Osteoblast (primary cell): ENCODE data around the gene COL5A3. TPM values are rescaled to one million over a fixed set of nuclear protein-coding genes. Genes with fewer than 3 reads are reported as not detected.
"Not testable (repeated sequence)": the region's sequence is repeated elsewhere in the genome, so short reads cannot be mapped to it uniquely, and the experiment has no call there.

Source experiments
- DNase-seq: peaks from one replicate; pipeline ENCODE4 v3.0.0; 2011; ENCODE audit warnings: low spot score, mixed read lengths; ENCODE audit not compliant: insufficient read length; ENCODE audit errors: missing footprints
- H2AFZ ChIP-seq: 2 replicates; pipeline ENCODE4 v1.6.0; 2011; ENCODE audit warnings: mild to moderate bottlenecking, low read length
- H3K27ac ChIP-seq: 2 replicates; pipeline ENCODE4 v1.5.1; 2011; ENCODE audit warnings: mild to moderate bottlenecking, low read depth, low read length, moderate library complexity
- H3K27me3 ChIP-seq: 2 replicates; pipeline ENCODE4 v1.6.0; 2012; ENCODE audit warnings: mild to moderate bottlenecking, control low read depth, inconsistent platforms, low read length, moderate library complexity; ENCODE audit not compliant: insufficient read depth
- H3K36me3 ChIP-seq: 2 replicates; pipeline ENCODE4 v1.5.1; 2011; ENCODE audit warnings: mild to moderate bottlenecking, low read length, control low read depth, moderate library complexity; ENCODE audit not compliant: insufficient read depth
- H3K4me1 ChIP-seq: 2 replicates; pipeline ENCODE4 v1.5.1; 2011; ENCODE audit warnings: mild to moderate bottlenecking, low read length, control low read depth, moderate library complexity; ENCODE audit not compliant: insufficient read depth
- H3K4me2 ChIP-seq: 2 replicates; pipeline ENCODE4 v1.6.0; 2011; ENCODE audit warnings: mild to moderate bottlenecking, low read length; ENCODE audit not compliant: insufficient read depth
- H3K4me3 ChIP-seq: fragments of 200-600 bp; sonication (generic); 3 replicates; pipeline ENCODE4 v1.5.1; 2012; ENCODE audit warnings: mild to moderate bottlenecking, low read length, inconsistent platforms; ENCODE audit not compliant: insufficient read depth
- H3K79me2 ChIP-seq: 2 replicates; pipeline ENCODE4 v1.6.0; 2012; ENCODE audit warnings: mild to moderate bottlenecking, low read length, control low read depth, inconsistent platforms; ENCODE audit not compliant: insufficient read depth
- H3K9me3 ChIP-seq: 2 replicates; pipeline ENCODE4 v1.5.1; 2011; ENCODE audit warnings: low read depth, low read length, control low read depth
- H4K20me1 ChIP-seq: 2 replicates; pipeline ENCODE4 v1.6.0; 2012; ENCODE audit warnings: mild to moderate bottlenecking, low read length, control low read depth; ENCODE audit not compliant: insufficient read depth
- total RNA-seq: library from RNA; depleted of rRNA; stranded (reverse); fragments of >200 nt; gene quantifications from 2 replicates; pipeline ENCODE4 v1.2.3, GENCODE V29; 2012
- TF ChIP-seq, protein P1 (sequence below): IDR thresholded peaks from 2 replicates; pipeline ENCODE4 v1.5.1; 2011; ENCODE audit warnings: mild to moderate bottlenecking, low read depth, low read length, moderate library complexity; ENCODE audit errors: extremely low read depth

The COL5A3 gene
- total RNA-seq, 1 donor, result 14.8 TPM

- Histone ChIP-seq H3K9me3 (no peaks in the 10 kb centered on the region), H3K4me3 (no peak overlapping the region), H3K27me3 (peaks cover 25% of the 10 kb centered on the region), H3K36me3 (no peaks in the 10 kb centered on the region), H3K27ac (no peak overlapping the region), H3K4me1 (no peaks in the 10 kb centered on the region), H3K4me2 (no peak overlapping the region), H4K20me1 (no peaks in the 10 kb centered on the region), H2AFZ (no peak overlapping the region), H3K79me2 (no peaks in the 10 kb centered on the region)
- TF ChIP-seq, protein P1, sequence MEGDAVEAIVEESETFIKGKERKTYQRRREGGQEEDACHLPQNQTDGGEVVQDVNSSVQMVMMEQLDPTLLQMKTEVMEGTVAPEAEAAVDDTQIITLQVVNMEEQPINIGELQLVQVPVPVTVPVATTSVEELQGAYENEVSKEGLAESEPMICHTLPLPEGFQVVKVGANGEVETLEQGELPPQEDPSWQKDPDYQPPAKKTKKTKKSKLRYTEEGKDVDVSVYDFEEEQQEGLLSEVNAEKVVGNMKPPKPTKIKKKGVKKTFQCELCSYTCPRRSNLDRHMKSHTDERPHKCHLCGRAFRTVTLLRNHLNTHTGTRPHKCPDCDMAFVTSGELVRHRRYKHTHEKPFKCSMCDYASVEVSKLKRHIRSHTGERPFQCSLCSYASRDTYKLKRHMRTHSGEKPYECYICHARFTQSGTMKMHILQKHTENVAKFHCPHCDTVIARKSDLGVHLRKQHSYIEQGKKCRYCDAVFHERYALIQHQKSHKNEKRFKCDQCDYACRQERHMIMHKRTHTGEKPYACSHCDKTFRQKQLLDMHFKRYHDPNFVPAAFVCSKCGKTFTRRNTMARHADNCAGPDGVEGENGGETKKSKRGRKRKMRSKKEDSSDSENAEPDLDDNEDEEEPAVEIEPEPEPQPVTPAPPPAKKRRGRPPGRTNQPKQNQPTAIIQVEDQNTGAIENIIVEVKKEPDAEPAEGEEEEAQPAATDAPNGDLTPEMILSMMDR, result no peak
- no peak for DNase-seq
These were observed 16.4 kb upstream of the COL5A3 start for GRCh38 chr19:10026744-10027143.

DNA sequence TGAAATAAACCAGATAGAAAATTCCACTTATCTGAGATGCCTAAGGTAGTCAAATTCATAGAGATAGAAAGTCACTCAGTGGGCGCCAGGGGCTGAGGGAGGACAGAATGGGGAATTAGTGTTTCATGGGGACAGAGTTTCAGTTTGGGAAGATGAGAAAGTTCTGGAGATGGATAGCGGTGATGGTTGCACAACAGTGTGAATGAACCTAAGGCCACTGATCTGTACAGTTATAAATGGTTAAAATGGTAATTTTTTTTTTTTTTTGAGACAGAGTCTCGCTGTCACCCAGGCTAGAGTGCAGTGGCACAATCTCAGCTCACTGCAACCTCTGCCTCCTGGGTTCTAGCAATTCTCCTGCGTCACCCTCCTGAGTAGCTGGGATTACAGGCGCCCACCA lies 12.8 kb upstream of the COL5A3 start:
- H3K79me2 ChIP-seq, H3K4me2 ChIP-seq, H3K9me3 ChIP-seq: not testable (repeated sequence)

DNA sequence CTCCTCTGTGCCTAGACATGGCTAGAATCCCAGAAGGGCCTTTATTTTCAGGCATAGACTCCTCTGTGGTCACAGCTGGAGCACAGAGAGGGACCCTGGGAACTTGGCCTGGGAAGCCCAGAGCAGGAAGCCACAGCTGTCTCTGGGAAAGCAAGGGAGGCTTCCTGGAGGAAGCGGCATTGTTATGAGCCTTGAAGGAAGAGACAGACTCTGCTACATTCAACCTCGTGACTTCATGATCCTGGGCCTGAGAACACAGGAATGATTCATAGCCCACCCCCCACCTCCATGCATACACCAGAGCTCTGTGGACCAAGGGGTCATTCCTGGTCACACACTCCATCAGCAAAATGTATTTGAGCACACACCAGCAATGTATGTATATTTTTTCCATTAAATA lies 11.6 kb upstream of the COL5A3 start:
- no peak overlapping the region for H3K4me2 ChIP-seq
- H3K79me2 ChIP-seq, result no peaks in the 10 kb centered on the region
- no peak overlapping the region for H3K27ac ChIP-seq
- H3K27me3 ChIP-seq, result no peaks in the 10 kb centered on the region
- H3K9me3 ChIP-seq, result no peaks in the 10 kb centered on the region
- peaks cover 8% of the 10 kb centered on the region for H3K4me1 ChIP-seq
- H2AFZ ChIP-seq, result no peak overlapping the region
- H4K20me1 ChIP-seq, result no peaks in the 10 kb centered on the region
- H3K36me3 ChIP-seq, result no peaks in the 10 kb centered on the region
- TF ChIP-seq, protein P1, result no peak
- DNase-seq, result no peak
- H3K4me3 ChIP-seq, result no peak overlapping the region

More for the DNA sequence above, 12.8 kb upstream of the COL5A3 start:
- not testable (repeated sequence) for DNase-seq, H3K4me1 ChIP-seq, H3K36me3 ChIP-seq, H3K27ac ChIP-seq, H3K4me3 ChIP-seq, H3K27me3 ChIP-seq, H2AFZ ChIP-seq, H4K20me1 ChIP-seq

DNA sequence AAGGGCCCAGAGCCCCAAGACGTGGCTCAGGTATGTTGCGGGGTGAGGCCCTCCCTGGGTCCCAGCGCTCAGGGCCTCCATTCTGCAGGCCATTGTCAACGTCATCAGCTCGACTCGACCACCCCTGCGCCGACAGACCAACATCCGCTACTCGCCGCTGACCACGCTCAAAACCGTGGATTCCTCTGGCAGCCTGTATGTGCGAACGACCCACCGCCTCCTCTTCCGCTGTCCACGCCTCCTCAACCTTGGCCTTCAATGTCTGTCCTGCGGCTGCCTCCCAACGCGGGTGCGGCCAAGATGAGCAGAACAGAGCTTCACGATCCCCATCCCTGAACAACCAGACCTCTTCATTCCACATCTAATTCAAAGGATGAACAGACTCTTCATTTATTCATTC lies 11.1 kb upstream of the COL5A3 start:
- Histone ChIP-seq H4K20me1 (no peaks in the 10 kb centered on the region), H3K4me3 (no peak overlapping the region), H3K27ac (no peak overlapping the region), H3K4me1 (peaks cover 8% of the 10 kb centered on the region), H3K79me2 (no peaks in the 10 kb centered on the region), H3K9me3 (no peaks in the 10 kb centered on the region), H3K27me3 (no peaks in the 10 kb centered on the region), H2AFZ (no peak overlapping the region), H3K4me2 (no peak overlapping the region), H3K36me3 (no peaks in the 10 kb centered on the region)
- TF ChIP-seq, protein P1, result no peak
- no peak for DNase-seq
